Stimulated activated CD8-positive, alpha-beta memory T cell treated with anti-CD3 and anti-CD28 coated beads, Interleukin-12 subunit alpha, Interleukin-12 subunit beta, amount 100 ng/mL, for 24 hours (primary cell): ENCODE measurements around the gene PARD3.

Experiments
- DNase-seq: peaks from one replicate; pipeline ENCODE4 v3.0.0-alpha.2; 2020; ENCODE audit errors: extremely low read depth

Gene PARD3

GRCh38 chr10:34102893-34103506, 712.1 kb downstream of the PARD3 start:
- DNase-seq = no peak

- no peak for DNase-seq
Observed at GRCh38 chr10:34102237-34102673, 712.8 kb downstream of the PARD3 start.

- DNase-seq = no peak
Observed at GRCh38 chr10:34101001-34101400, 714.1 kb downstream of the PARD3 start.

- no peak for DNase-seq
Observed at GRCh38 chr10:34098821-34099567, 716.1 kb downstream of the PARD3 start.

- DNase-seq = no peak
Observed at GRCh38 chr10:34097682-34098081, 717.4 kb downstream of the PARD3 start.

GRCh38 chr10:34094961-34095360, 720.1 kb downstream of the PARD3 start:
- no peak for DNase-seq

GRCh38 chr10:34094146-34094696, 720.9 kb downstream of the PARD3 start:
- DNase-seq = no peak

- no peak for DNase-seq
Observed at GRCh38 chr10:34092891-34093290, 722.2 kb downstream of the PARD3 start.

GRCh38 chr10:34091635-34092195, 723.4 kb downstream of the PARD3 start:
- no peak for DNase-seq

GRCh38 chr10:34089253-34089652, 725.8 kb downstream of the PARD3 start:
- no peak for DNase-seq

- no peak for DNase-seq
Observed at GRCh38 chr10:34088208-34088794, 726.8 kb downstream of the PARD3 start.

- DNase-seq = no peak
Observed at GRCh38 chr10:34087095-34087418, 728.0 kb downstream of the PARD3 start.

GRCh38 chr10:34083567-34083966, 731.5 kb downstream of the PARD3 start:
- DNase-seq = no peak

- no peak for DNase-seq
Observed at GRCh38 chr10:34081948-34082347, 733.1 kb downstream of the PARD3 start.

GRCh38 chr10:34081347-34081743, 733.8 kb downstream of the PARD3 start:
- no peak for DNase-seq

- no peak for DNase-seq
Observed at GRCh38 chr10:34080485-34081346, 734.4 kb downstream of the PARD3 start.

- no peak for DNase-seq
Observed at GRCh38 chr10:34079702-34080484, 735.2 kb downstream of the PARD3 start.

GRCh38 chr10:34078745-34079470, 736.2 kb downstream of the PARD3 start:
- DNase-seq = no peak

- DNase-seq = no peak
Observed at GRCh38 chr10:34078017-34078744, 736.9 kb downstream of the PARD3 start.
